Spleen (tissue), 7 donors: ENCODE data around the gene NPPB.

ENCODE experiments used
- POLR2A ChIP-seq, 3 donors: fragments of 450-650 bp; IDR thresholded peaks; one replicate each; pipeline ENCODE4 v1.5.1; 2017; ENCODE audit warnings: antibody characterized with exemption in 3 of 3, mild to moderate bottlenecking in 1 of 3
- POLR2AphosphoS5 ChIP-seq, 3 donors: sonication (generic); formaldehyde crosslinking; IDR thresholded peaks; one replicate each; pipeline ENCODE4 v1.5.1; 2017; ENCODE audit warnings: antibody characterized with exemption in 3 of 3
- TF ChIP-seq, protein P1 (sequence below), 11 experiments: fragments of 200-600 bp in 7 of 11; fragments of 450-650 bp in 4 of 11; sonication (generic) in 4 of 11; IDR thresholded peaks in 8 of 11; conservative IDR thresholded peaks in 3 of 11; 1 replicate in 7 of 11; 2 replicates in 4 of 11; pipeline versions ENCODE4 v1.4.0 to v1.8.0; 2016 to 2021; ENCODE audit warnings: antibody characterized with exemption in 11 of 11, inconsistent platforms in 4 of 11, mild to moderate bottlenecking in 1 of 11
- donor health status: DM: no; HTN: no; CAD: no; lungs with moderate emphysema.
- donor health status: DM: no; HTN: no; CAD: no.
- donor health status: DM: no; HTN: no; CAD: no.

DNA sequence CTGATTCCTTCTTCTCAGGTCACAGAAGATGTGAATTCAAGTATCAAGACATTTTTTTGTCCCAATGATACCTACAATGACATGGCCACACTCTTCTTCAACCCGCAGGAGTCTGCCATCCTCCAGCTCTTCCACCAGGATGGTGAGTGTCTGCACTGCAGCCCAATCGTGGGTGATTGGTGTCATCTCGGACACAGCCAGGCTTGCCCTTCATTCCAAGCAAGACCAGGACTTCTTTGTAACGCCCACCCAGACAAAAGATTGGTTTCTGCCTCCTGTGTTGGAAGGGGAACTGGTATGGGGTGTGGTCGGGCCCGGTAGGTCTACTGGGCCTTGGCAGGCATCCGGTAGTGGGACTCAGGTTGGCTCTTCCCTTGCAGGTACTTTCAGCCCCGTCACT lies 25.2 kb downstream of the NPPB start:
- TF ChIP-seq, protein P1, sequence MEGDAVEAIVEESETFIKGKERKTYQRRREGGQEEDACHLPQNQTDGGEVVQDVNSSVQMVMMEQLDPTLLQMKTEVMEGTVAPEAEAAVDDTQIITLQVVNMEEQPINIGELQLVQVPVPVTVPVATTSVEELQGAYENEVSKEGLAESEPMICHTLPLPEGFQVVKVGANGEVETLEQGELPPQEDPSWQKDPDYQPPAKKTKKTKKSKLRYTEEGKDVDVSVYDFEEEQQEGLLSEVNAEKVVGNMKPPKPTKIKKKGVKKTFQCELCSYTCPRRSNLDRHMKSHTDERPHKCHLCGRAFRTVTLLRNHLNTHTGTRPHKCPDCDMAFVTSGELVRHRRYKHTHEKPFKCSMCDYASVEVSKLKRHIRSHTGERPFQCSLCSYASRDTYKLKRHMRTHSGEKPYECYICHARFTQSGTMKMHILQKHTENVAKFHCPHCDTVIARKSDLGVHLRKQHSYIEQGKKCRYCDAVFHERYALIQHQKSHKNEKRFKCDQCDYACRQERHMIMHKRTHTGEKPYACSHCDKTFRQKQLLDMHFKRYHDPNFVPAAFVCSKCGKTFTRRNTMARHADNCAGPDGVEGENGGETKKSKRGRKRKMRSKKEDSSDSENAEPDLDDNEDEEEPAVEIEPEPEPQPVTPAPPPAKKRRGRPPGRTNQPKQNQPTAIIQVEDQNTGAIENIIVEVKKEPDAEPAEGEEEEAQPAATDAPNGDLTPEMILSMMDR (IDR thresholded peaks at IDR 0.05 in 8 of 11, conservative IDR thresholded peaks at IDR 0.05 in 3 of 11), result no peak
- TF ChIP-seq POLR2A (IDR thresholded peaks at IDR 0.05) (no peak), POLR2AphosphoS5 (IDR thresholded peaks at IDR 0.05) (no peak)
